Psoas muscle (tissue), 8 donors: ENCODE data around the gene ZC3H13. TPM values are rescaled to one million over a fixed set of nuclear protein-coding genes. Genes with fewer than 3 reads are reported as not detected.

Source experiments
- ATAC-seq, 4 donors: fragments of 200-7000 bp; cut with Tn5 transposase; one replicate each; pipeline ENCODE4 v1.9.1; 2020; ENCODE audit warnings: moderate library complexity in 3 of 4, mild to moderate bottlenecking in 2 of 4
- DNase-seq, 2 donors: peaks; one replicate each; pipeline ENCODE4 v3.0.0-alpha.2; 2020
- H3K27ac ChIP-seq: fragments of 200-600 bp; one replicate; pipeline ENCODE4 v1.8.0; 2022
- H3K27me3 ChIP-seq, 3 donors: fragments of 200-600 bp in 1 of 3; one replicate each; pipeline versions ENCODE4 v1.6.1 to v1.8.0; 2013 to 2022; ENCODE audit warnings: low read length in 2 of 3, mild to moderate bottlenecking in 2 of 3, moderate library complexity in 1 of 3; ENCODE audit not compliant: insufficient read depth in 3 of 3
- H3K36me3 ChIP-seq, 2 donors: fragments of 200-600 bp in 1 of 2; one replicate each; pipeline versions ENCODE4 v1.6.1 to v1.8.0; 2013 to 2022; ENCODE audit warnings: low read depth in 1 of 2, mild to moderate bottlenecking in 1 of 2, moderate library complexity in 1 of 2; ENCODE audit not compliant: insufficient read depth in 1 of 2
- H3K4me1 ChIP-seq: fragments of 200-600 bp; one replicate; pipeline ENCODE4 v1.8.0; 2022
- H3K4me3 ChIP-seq: fragments of 200-600 bp; one replicate; pipeline ENCODE4 v1.8.0; 2022; ENCODE audit warnings: mild to moderate bottlenecking
- H3K9me3 ChIP-seq: fragments of 200-600 bp; one replicate; pipeline ENCODE4 v1.8.0; 2022
- WGBS, 3 donors: extraction: QIAGEN DNeasy Blood & Tissue Kit; methylation state at CpG; one replicate each; pipeline versions ENCODE4 v1.1.6 to v1.1.7; 2013; 5-methylcytosine and 5-hydroxymethylcytosine counted together
- intact Hi-C, 2 donors: fragments of 100-400 bp; cut with DNase I; formaldehyde crosslinking; loops; one replicate each; pipeline versions ENCODE4 v1.11.0 to v1.14.2; 2022
- polyA plus RNA-seq, 3 donors: library from polyadenylated mRNA; stranded (reverse); fragments of 200-250 nt; gene quantifications; one replicate each; pipeline ENCODE4 v1.2.3, GENCODE V29; 2013
- total RNA-seq, 4 donors: library from RNA; stranded (reverse); fragmentation: NEBNext Ultra II Directional in 2 of 4; extraction: Animal tissue kit (Norgen Biotek cat#: 25700) in 2 of 4; gene quantifications; one replicate each; pipeline versions ENCODE4 v1.2.1 to v1.2.4, GENCODE V29; 2021 to 2023
- TF ChIP-seq, protein P1 (sequence below): fragments of 200-600 bp; IDR thresholded peaks from one replicate; pipeline ENCODE4 v1.8.0; 2022; ENCODE audit warnings: antibody characterized with exemption
- donor health status: healthy with polysubstance abuse.
- donor health status: DM: no; HTN: no; CAD: no; lungs with moderate emphysema.
- donor health status: Bipolar disorder and iron deficiency.
- donor health status: healthy.
- donor health status: DM: yes; HTN: yes; CAD: no.
- donor health status: DM: no; HTN: no; CAD: no.
- donor health status: DM: no; HTN: no; CAD: no.
- donor health status: DM: yes; HTN: yes; CAD: no.

Gene ZC3H13
- total and polyA plus RNA-seq, 7 donors: 6.8 to 31.6 (median 25.4) TPM

DNA sequence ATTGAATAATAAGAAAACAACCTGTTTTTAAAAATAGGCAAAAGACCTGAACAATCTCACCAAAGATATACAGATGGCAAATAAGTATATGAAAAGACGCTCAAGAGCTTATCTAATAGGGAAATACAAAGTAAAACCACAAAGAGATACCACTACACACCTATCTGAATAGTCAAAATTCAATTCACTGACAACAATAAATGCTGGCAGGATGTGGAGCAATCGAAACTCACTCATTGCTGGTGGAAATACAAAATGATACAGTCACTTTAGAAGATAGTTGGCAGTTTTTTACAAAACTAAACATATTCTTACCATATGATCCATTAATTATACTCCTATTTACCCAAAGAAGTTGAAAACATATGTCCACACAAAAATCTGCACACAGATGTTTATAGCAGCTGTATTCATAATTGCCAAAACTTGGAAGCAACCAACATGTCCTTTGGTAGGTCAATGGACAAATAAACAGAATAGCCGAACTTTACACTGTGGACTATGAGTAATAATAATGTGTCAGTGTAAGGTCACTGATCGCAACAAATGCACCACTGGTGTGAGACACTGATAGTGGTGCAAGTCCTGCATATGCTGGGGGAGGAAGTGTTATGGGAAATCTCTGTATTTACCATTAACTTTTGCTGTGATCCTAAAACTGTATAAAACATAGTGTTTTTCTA, 20.8 kb downstream of the ZC3H13 start:
- 94 to 97% (median 96%) methylated on average over 4 of the region's 4 CpGs for WGBS, 3 donors
- H3K27ac ChIP-seq: no peak overlapping the region
- no peaks in the 10 kb centered on the region for H3K9me3 ChIP-seq
- intact Hi-C loops: no loop called here
- H3K4me3 ChIP-seq: no peak overlapping the region
- DNase-seq: no peak
- no peak for ATAC-seq
- H3K27me3 ChIP-seq: no peaks in the 10 kb centered on the region
- no peaks in the 10 kb centered on the region for H3K4me1 ChIP-seq
- TF ChIP-seq, protein P1, sequence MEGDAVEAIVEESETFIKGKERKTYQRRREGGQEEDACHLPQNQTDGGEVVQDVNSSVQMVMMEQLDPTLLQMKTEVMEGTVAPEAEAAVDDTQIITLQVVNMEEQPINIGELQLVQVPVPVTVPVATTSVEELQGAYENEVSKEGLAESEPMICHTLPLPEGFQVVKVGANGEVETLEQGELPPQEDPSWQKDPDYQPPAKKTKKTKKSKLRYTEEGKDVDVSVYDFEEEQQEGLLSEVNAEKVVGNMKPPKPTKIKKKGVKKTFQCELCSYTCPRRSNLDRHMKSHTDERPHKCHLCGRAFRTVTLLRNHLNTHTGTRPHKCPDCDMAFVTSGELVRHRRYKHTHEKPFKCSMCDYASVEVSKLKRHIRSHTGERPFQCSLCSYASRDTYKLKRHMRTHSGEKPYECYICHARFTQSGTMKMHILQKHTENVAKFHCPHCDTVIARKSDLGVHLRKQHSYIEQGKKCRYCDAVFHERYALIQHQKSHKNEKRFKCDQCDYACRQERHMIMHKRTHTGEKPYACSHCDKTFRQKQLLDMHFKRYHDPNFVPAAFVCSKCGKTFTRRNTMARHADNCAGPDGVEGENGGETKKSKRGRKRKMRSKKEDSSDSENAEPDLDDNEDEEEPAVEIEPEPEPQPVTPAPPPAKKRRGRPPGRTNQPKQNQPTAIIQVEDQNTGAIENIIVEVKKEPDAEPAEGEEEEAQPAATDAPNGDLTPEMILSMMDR: no peak
- peaks cover 0 to 8% of the 10 kb centered on the region in 2 donors for H3K36me3 ChIP-seq

DNA sequence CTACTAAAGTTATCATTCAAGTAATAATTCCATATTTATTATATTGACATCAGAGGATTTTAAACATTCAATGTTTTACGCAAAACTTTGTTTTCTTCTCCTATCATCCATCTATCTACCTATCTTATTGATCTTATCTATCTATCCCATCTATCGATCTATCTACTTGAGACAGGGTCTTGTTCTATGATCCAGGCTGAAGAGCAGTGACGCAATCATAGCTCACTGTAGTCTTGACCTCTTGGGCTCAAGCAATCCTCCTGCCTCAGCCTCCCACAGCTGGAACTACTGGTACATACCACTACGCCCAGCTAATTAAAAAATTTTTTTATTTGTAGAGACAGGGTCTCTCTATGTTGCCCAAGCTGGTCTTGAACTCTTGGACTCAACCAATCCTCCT, 27.4 kb downstream of the ZC3H13 start:
- 98 to 99% (median 99%) methylated on average over 4 of the region's 4 CpGs for whole genome bisulfite sequencing, 3 donors
- intact Hi-C loops: no loop called here

DNA sequence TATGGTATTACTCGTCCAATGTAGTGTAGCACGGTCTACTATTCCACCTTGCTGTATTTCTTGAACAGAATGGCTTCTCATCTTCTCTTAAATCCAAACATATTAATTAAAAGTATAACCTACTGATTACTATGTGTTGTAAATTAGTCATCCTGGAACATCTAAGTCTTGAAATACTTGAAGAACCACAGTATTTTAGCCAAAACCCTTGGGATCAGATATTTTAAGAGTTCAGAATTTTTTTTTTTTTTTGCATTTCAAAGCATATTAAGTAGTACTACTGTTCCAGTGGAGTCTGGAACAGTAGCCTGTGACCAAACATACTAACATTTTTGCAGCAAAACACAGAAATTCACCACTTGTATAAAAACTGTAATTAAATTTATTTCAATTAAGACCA, 30.1 kb downstream of the ZC3H13 start:
- H3K27ac ChIP-seq: no peak overlapping the region
- DNase-seq: no peak
- TF ChIP-seq, protein P1: no peak
- H3K27me3 ChIP-seq: no peaks in the 10 kb centered on the region
- WGBS, 3 donors: 88 to 93% (median 89%) methylated on average over 2 of the region's 2 CpGs
- H3K4me3 ChIP-seq: no peak overlapping the region
- H3K9me3 ChIP-seq: no peaks in the 10 kb centered on the region
- H3K36me3 ChIP-seq: peaks cover 0 to 42% of the 10 kb centered on the region in 2 donors
- ATAC-seq: no peak
- intact Hi-C loops: no loop called here
- no peaks in the 10 kb centered on the region for H3K4me1 ChIP-seq

More for the DNA sequence above, 27.4 kb downstream of the ZC3H13 start:
- ATAC-seq (no peak), DNase-seq (no peak)
- Histone ChIP-seq H3K27me3 (no peaks in the 10 kb centered on the region), H3K4me1 (no peaks in the 10 kb centered on the region), H3K36me3 (peaks cover 0 to 15% of the 10 kb centered on the region in 2 donors), H3K9me3 (no peaks in the 10 kb centered on the region), H3K4me3 (no peak overlapping the region), H3K27ac (no peak overlapping the region)
- TF ChIP-seq, protein P1: no peak

DNA sequence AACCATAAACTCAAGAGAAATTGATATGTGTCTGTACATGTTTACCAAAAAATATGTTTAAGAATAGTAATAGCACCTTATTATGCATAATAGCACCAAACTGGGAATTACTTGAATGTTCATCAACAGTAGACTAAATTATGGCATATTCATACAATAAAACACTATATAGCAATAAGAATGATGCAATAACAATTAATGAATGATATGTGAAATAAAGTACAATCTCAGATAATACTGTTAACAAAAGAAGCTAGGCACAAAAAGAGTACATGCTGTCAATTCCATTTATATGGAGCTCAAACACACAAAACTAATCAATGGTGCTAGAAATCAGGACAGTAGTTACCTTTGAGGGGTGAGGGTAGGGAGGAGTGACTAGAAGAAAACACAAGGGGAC, 36.3 kb downstream of the ZC3H13 start:
- Histone ChIP-seq H3K4me3 (no peak overlapping the region), H3K27me3 (no peaks in the 10 kb centered on the region), H3K36me3 (peaks cover 0 to 74% of the 10 kb centered on the region in 2 donors), H3K4me1 (no peaks in the 10 kb centered on the region), H3K9me3 (no peaks in the 10 kb centered on the region), H3K27ac (no peak overlapping the region)
- intact Hi-C loops: loop anchor here in 1 of 2 donors (10.0 kb wide), 1 partner anchor 211 kb away; no protein-coding TSS in a partner anchor
- ATAC-seq (no peak), DNase-seq (no peak)
- TF ChIP-seq, protein P1: no peak

DNA sequence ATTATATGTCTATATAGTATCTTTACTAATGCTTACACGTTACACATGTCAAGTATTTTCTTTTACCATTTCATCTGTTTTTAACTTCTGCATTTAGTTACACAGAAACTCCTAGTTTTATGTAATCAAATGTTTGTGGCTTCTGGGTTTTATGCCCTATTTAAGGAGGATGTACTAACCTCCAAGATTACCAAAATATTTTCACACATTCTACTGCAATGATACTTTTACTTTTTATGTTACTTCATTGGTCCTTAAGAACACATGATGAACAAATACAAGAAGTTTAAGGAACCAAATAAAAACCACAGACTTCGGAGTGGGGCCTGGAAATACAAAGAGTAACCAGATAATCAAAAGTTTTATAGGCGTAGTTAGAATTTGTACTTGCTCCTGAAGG, 37.2 kb downstream of the ZC3H13 start:
- Histone ChIP-seq H3K9me3 (no peaks in the 10 kb centered on the region), H3K4me3 (no peak overlapping the region), H3K36me3 (peaks cover 0 to 79% of the 10 kb centered on the region in 2 donors), H3K27me3 (no peaks in the 10 kb centered on the region), H3K27ac (no peak overlapping the region), H3K4me1 (no peaks in the 10 kb centered on the region)
- WGBS, 3 donors: 92 to 95% (median 93%) methylated on average over 3 of the region's 3 CpGs
- no peak for DNase-seq
- intact Hi-C loops: loop anchor here in 1 of 2 donors (10.0 kb wide), 1 partner anchor 211 kb away; no protein-coding TSS in a partner anchor
- TF ChIP-seq, protein P1: no peak
- no peak for ATAC-seq
